ENCODE results near the gene MED8.

Gene MED8

GRCh38 chr1:43358746-43359693 is 30.6 kb downstream of the MED8 start, which contains the start of gene CDC20:
Gene CDC20, plus strand, starts transcription at chr1:43358981. Its CDS starts 235 bp downstream, at chr1:43359216.
- peak; percentile 90 for DNase-seq (ENCODE audit: low read depth)

DNA sequence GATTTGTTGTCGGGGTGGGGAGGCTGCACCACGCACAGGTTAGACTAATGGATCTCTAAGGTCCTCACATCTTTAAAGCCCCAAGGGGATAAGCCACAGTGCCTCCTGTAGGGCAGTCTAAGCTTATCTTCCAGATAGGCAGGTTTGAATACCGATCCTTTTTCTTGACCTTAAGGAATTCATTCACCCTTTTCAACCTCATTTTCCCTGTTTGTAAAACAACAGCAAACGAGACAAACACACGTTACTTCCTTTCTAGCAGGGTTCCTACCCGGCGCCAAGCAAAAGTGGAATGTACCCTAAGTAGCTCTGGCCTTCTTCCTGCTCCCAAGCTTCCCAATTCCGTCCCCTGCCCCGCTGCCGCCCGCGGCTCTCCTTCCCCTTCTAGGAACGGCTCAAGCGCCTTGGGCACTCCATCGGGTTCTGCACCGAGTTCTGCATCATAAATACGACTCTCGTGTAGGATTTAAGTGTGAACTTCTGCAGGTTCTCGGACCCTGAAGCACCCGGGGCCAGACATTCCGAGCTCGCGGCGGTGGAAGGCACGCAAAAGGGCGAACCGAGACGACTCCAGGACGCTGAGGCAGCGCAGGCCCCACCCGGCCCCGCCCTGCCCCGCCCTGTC is 31.4 kb downstream of the MED8 start:
- DNase-seq (ENCODE audit: low read depth): no peak

GRCh38 chr1:43357251-43357650 is 32.3 kb downstream of the MED8 start:
- DNase-seq (ENCODE audit: low read depth): no peak

- DNase-seq (ENCODE audit: low read depth): no peak
Measured at GRCh38 chr1:43354936-43355335, 34.7 kb downstream of the MED8 start.

DNA sequence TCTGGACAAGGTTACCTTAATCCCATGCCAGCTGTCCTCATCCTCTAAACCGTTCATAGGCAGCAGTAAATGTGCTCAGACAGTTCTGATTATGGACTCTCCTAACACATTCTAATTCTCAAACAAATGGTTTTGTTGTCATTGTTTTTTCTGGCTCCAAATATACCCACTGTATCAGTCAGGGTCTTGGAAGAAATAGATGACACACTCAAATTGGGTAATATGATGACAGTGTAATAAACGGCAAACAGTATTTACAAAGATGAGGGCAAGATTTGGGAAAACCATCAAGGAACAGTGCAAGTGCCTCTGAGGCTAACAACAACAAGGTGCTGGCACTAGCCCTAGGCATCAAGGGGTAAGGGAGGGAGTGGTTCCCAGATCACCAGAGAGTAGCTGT is 35.1 kb downstream of the MED8 start:
- DNase-seq (ENCODE audit: low read depth): no peak

- DNase-seq (ENCODE audit: low read depth): no peak
Measured at GRCh38 chr1:43352881-43353280, 36.7 kb downstream of the MED8 start.

DNA sequence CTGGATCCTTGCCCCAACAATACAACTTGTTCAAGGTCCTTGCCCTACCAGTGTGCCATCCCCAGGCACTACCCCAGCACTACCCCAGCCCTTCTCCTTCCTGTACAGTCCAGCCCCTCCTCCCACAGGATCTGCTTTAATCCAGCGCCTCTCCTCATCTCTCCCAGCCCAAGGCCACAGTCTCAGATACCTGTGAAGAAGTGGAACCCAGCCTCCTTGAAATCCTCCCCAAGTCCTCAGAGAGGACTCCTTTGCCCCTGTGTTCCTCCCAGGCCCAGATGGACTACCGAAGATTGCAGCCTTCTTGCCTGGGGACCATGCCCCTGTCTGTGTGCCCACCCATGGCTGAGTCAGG is 37.3 kb downstream of the MED8 start:
- DNase-seq (ENCODE audit: low read depth): no peak

DNA sequence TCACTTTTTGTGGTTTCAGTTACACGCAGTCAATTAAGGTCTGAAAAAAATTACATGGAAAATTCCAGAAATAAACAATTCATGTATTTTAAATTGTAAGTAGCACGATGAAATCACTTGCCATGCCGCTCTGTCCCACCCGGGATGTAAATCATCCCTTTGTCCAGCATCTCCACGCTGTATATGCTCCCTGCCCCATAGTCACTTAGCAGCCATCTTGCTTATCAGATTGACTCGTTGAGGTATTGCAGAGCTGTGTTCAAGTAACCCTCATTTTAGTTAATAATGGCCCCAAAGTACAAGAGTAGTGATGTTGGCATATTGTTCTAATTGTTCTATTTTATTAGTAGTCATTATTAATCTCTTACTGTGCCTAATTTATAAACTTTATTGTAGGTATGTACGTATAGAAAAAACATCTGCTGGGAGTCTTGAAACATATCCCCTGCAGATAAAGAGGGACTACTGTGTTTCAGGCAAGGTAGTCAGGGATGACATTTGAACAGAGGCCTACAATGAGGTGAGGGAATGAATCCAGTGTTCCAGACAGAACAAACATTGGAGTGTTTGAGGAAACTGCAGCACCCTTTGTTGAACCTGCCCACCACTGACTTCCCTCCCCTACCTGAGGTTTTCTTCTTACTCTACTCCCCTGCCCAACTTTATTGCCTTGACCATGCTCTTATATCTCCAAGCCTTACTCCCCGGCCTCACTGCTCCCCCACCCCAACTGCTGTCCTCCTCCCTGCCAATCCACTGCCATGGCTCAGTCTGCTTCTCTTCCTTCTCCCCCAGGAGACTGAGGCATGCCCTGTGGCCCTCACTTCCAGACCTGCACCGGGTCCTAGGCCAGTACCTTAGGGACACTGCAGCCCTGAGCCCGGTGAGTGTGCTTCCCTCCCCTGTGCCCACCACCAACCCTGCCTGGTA is 37.9 kb downstream of the MED8 start:
- DNase-seq (ENCODE audit: low read depth): no peak

DNA sequence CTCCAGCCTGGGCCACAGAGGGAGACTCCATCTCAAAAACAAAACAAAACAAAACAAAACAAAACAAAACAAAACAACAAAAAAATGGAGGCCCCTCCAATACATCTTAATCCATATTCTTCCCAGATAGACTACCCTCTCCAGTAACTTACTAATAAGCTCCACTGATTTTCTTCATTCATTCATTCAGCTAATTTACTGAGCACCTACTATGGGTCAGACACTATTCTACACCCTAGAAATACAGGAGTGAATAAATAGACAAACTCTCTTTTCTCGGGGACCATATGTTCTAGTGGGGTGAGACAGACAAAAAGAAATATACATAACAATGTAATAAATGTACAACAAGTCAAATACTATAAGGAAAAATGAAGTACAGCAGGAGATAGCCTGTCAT is 38.6 kb downstream of the MED8 start:
- no peak for DNase-seq (ENCODE audit: low read depth)

GRCh38 chr1:43349594-43350306 is 39.9 kb downstream of the MED8 start:
- DNase-seq (ENCODE audit: low read depth): no peak

- no peak for DNase-seq (ENCODE audit: low read depth)
Measured at GRCh38 chr1:43348809-43349593, 40.6 kb downstream of the MED8 start.

DNA sequence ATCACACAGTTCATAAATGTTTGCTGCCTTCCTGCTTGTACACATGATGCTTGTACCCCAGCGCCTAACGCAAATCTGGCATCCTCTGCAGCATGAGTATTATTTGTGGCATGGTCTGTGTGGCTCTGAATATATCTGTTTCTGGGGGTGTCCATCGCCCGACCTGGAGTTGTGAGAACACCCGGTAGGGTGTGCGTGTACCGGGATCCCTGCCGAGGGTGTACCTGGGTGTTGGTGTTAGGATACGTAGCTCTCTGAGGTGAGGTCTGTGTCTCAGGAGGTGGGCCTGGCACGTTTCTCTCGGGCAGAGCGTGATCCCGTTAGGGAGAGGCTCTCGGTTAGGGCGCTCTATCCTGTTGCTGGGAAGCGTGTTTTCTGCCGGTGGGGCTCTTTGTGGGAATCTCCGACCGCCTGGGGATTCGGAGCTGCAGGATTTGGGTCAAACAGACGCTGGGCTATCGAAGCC is 41.2 kb downstream of the MED8 start:
- DNase-seq (ENCODE audit: low read depth): no peak

DNA sequence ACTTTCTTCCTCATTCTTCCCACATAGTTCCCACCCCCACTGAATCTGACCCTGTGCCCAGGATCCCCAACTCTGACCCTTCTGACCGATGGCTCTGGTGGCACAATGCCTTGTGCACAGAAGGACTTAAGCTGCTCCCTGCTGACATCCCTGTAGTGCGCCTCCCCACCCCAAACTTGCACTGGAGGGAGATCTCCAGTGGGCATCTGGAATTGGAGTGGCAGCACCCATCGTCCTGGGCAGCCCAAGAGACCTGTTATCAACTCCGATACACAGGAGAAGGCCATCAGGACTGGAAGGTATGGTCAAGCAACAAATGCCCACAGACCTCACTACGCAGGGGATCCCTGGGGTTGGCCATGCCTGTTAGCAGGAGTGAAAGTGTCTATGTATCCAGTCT is 43.0 kb downstream of the MED8 start:
- DNase-seq (ENCODE audit: low read depth): no peak

DNA sequence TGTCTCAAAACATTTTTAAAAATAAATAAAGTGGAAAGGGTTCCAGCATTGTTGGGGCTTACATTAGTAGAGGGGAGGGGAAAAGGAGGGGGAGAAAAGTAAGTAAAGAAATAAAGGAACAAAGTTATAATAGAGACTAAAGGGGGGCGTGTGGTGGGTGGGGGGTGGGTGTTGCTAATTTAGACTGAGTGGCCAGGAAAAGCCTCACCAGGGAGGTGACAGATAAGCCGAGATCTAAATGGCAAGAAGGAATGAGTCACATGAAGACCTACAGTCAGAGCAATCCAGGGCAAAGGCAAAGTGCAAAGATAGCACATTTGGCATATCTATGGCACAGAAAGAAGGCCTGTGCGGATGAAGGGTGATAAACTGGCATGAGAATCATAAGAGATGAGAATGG is 44.5 kb downstream of the MED8 start:
- no peak for DNase-seq (ENCODE audit: low read depth)

DNA sequence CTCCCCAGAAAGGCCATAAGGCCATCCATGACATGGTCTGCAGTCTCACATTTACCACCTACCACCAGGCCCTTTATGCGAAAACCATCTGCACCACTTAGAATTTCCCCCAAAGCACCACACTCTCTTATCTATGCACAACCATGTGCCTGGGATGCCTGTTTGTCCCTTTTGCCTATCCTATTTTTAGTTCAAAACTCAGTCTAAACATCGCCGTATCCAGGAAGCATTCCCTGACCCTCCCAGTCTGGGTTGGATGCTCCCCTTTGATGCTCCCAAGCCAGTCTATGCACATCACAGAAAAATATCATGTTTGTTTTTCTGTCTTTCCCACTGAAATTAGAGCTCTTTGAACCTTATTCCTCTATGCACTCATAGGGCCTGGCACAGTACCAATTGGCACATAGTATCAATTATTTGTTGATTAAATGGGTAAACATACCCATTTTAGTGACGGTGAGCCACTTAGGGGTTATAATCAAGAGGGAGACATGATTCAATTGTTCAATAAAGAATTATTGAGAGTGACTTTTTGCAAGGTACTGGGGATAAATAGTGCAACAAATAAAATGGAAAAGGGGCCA is 45.2 kb downstream of the MED8 start:
- DNase-seq (ENCODE audit: low read depth): no peak

DNA sequence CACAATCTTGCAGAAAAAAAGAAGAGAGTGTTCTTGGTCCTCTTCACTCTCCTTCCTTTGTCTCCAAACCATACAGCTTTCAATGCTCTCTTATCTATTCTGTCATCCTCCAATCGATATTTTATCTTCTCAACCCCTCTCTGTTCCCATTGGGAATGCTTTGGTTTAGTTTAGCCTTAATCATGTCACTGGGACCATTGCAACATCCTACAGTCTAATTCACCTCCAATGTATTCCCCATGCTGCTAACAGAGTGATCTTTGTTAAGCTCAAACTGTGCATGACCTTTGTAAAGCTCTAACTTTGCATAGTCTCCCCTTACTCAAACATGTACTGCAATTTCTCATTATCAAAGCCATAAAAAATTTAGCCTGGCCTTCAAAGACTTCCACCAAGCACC is 49.0 kb downstream of the MED8 start:
- no peak for DNase-seq (ENCODE audit: low read depth)

DNA sequence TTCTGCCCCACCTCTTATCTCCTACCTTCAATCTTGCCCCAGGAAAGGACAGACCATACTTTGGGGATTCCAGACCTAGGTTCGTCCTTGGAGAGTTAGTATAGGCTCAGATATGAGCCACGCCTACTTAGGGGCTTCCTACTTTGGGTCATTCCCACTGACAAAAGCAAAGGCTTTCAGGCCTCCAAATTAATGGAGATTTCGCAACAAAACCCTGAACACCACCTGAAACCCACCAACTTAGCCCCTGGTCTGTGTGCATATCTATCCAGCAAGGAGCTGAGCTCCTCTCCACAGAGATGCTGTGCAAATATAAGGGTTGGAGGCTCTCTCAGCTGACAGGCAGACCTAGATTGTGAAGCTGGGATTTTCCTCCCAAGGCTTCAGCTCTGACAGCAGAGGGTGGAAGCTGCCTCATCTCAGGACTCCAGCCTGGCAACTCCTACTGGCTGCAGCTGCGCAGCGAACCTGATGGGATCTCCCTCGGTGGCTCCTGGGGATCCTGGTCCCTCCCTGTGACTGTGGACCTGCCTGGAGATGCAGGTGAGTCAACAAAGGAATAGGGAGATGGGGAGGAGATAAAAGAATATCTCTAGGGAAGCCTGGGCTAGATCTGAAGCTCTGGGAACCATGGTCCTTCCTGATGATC is 49.9 kb downstream of the MED8 start:
- no peak for DNase-seq (ENCODE audit: low read depth)

- DNase-seq (ENCODE audit: low read depth): no peak
Measured at GRCh38 chr1:43338001-43338400, 51.6 kb downstream of the MED8 start.

GRCh38 chr1:43337588-43337987 is 52.0 kb downstream of the MED8 start, which contains the start of gene MPL:
Gene MPL, plus strand, starts transcription at chr1:43337818. Its CDS starts 31 bp downstream, at chr1:43337849.
- DNase-seq (ENCODE audit: low read depth): no peak

Data from fibroblast of the conjunctiva (primary cell).